ENCODE data around the gene FBXL4.
"Not testable (repeated sequence)": the region's sequence is repeated elsewhere in the genome, so short reads cannot be mapped to it uniquely, and the experiment has no call there.

The FBXL4 gene

DNA sequence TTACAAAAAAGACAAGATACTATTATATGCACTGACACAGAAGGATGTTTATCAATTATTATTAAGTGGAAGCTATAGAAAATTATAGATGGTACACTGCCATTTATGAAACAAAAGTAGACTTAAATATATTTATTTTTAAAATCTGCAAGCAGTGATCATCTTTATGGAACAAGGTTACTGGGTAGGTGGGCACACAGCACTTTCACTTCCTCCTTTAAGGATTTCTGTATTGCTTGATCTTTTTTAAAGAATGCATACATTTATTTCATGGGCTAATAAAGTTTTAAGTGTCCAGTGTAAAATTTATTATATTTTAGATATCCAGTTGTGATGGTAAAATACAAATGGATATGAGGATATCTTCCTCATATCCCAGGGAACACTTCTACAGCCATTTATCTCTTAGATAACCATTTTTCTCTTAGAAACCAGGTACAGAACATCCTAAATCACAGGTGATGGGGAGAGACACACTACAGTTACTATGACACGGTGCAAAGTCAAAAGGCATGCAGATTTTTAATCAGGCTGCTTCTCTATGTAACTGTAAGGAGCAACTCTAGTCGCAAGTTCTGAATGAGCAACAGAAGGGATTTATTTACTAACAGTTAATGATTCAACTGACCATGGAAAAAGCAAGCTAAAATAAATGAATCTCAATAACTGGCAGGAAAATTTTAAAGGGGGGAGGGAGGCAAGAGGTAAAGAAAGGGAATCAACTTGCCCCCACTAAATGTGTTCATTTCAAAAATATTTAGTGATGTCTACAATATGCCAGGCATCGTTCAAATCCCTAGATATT, 2.2 kb downstream of the FBXL4 start:
- FAIRE-seq, result no peak

DNA sequence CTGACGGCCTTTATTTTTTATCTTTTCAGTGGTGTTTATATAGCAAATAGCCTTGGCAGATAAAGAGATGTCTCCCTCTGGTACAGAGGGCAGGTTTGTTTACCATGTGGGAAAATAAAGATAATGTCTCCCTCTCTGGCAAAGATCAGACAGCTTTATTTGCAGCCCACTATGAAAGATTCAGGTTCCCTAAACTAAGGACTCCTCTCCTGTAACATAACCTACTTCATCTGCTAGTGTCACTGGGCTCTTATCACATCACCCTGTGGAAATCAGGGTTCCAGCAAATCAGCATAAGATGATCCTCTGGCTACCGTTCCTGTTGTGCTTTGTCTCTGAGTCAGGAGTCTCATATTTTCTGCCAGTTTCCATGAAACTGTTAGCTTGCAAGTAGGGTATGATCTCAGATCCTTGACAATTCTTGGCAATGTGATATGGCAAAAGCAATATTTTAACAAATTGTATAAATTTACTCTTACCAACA, 3.1 kb downstream of the FBXL4 start:
- no peak for FAIRE-seq

DNA sequence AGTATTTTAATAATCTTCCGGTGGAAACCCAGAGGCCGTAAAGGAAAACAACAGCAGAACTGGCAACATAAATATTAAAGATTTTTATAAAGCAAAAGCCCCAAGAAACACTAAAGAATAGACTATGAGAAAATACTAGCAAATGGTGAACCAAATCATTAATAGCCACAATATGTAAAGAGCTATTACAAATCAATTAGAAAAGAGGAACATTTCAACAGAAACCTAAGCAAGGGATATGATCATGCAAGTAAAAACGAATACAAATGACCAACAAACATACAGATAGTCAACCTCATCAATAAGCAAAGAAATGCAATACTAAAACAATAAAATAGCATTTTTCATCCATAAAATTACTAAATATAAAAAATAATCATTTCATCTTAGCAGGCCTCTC, 3.6 kb downstream of the FBXL4 start:
- FAIRE-seq, result no peak

DNA sequence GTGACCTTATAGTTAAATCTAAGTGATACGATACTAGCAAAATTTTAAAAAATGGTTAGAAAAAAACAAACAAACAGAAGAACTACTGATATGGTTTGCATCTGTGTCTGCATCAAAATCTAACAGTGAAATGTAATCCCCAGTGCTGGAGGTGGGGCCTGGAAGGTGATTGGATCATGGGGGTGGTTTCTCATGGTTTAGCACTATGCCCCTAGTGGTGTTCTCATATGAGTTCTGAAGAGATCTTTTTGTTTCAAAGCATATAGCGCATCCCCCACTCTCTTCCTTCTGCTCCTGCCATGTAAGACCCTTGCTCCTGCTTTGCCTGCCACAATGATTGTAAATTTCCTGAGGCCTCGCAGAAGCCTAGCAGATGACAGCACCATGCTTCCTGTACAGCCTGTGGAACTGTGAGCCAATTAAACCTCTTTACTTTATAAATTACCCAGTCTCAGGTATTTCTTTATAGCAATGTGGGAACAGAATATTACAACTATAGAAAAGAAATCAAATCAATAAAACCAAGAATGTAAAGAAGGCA, 5.4 kb downstream of the FBXL4 start:
- no peak for FAIRE-seq

DNA sequence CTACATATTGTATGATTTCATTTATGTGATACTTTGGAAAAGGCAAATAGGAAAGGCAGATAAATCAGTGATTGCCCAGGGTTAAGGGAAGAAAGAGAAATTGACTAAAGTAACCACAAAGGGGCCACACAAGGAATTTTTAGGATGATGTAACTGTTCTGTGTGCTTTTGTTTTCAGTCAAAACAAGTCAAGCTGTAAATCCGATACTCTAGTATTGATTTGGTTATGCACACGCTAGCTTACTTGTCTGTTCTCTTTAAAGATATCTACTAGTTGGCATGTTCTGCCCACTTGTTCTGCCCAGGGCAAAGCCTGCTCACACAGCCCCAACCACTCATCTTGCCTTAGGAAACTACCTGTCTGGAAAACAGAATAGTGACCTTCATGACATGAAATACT, 6.4 kb downstream of the FBXL4 start:
- no peak for FAIRE-seq

DNA sequence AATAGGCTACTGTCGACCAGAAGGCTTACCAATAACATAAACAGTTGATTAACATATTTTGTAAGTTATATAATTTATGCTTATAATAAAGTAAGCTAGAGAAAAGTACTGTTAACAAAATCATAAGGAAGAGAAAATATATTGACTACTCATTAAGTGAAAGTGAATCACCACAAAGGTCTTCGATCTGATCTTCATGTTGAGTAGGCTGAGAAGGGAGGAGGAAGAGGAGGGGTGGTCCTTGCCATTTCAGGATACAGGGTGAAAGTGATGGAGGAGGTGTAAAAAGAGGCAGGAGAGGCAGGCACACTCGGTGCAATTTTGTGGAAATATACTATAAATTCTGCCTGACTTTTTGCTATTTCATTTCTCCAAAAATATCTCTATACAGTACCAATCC, 10.4 kb downstream of the FBXL4 start:
- no peak for FAIRE-seq

DNA sequence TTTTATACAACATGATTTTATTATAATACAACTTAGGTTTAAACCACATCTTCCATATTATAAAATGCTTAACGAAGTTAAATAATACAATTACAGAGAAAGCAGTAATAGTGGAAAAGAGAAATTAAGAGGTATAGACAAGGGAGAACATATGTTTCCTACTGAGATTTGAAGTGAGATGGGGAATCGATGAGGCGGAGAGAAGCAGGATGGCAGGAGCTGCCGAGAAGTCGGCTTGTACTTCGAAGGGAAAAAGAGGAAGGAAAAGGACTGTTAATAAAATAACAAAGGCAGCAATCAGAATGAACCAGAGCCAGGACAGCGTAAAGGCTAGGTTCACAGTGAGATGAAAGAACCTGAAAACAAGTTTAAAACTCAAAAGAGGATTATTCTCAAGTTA, 15.4 kb downstream of the FBXL4 start:
- FAIRE-seq, result no peak

DNA sequence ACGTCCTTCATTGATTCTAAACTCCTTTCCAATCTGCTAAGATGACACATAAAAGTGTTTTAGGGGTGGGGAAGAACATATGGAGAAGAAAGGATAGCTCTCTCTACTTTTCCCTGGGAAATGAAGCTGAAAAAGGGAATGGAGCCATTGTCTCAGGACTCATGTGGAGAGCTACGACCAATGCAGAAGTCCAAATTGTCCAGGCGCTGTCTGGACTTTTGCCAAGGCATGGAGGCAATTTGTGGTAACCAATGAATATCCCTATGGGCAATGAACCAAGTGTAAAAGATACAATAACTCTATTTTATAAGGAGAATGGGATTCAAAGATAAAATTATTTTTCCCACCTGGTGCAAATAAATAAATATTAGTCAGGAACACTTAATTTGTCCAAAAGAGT, 16.1 kb downstream of the FBXL4 start:
- no peak for FAIRE-seq

DNA sequence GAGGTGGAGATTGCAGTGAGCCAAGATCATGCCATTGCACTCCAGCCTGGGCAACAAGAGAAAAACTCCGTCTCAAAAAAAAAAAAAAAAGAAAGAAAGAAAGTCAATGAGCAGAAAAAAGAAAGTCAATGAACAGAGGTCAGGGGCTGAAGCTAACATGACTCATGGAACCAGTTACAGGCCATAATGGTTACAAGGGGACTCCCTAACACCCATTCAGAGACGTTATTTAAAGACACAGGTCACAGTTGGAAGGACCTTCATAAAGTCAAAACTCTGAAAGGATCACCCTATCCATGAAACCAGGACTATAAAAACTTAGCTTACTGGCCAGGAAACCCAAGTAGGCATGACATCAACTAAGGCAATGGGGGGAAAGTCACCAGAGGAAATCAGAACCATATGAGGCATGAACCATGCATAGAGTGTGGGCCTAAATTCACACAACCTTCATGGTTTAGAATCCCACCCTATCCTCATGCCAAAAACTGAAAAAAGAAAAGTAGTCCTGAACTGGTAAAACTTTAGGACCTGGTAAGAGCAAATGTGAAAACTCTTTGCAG, 18.2 kb downstream of the FBXL4 start:
- FAIRE-seq, result no peak

DNA sequence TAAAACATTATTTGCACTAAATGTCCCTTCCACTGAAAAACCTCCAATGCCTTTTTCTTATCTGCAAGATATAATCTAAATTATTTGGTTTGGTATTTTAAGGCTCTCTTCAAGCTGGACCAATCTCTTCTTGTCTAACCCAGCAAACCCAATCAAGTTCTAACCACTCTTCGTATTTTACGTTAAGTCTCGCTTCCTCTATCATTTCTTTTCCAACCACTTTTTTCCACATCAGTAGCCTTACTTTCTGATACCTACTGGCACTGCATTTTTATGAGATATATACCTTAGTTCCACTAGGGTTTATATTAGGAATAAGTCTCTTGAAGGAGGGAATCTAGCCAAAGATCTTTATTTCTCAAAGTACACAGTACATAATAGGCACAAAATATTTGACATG, 19.1 kb downstream of the FBXL4 start:
- no peak for FAIRE-seq

DNA sequence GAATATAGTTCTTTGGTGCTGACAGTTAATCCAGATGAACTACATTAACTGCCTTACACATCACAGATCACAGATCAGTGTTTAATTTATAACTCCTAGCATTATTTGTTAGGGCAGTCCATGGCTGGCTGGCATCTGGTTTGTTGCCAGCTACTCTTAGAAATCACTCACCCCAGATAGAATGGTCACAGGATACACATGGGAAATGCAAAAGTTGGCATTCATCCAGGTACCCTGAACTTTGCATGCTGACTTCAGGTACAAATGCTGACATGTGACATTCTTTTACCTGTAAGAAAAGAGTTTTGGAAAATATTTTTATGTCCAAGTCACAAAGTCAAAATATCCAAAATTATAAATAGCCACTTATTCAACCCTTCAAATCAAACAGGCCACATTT, 20.2 kb downstream of the FBXL4 start:
- FAIRE-seq, result no peak

DNA sequence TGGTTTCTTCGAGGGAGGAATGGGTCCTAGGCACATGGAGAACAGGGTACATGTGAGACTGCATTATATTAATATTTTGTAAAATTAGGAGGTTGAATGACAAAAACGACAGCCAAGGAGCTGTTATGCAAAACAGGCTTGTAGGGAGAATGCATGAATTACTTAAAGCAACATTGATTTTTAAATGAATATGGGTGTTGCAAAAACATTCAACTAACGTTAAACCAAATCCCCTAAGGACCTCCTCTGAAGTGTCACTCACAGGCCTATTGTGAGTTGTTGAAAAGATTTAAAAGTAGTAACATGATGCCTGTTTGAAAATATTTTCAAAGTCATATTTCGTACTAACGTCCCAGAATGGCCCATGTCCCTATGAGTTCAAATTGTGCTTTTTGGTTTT, 21.9 kb downstream of the FBXL4 start:
- no peak for FAIRE-seq

DNA sequence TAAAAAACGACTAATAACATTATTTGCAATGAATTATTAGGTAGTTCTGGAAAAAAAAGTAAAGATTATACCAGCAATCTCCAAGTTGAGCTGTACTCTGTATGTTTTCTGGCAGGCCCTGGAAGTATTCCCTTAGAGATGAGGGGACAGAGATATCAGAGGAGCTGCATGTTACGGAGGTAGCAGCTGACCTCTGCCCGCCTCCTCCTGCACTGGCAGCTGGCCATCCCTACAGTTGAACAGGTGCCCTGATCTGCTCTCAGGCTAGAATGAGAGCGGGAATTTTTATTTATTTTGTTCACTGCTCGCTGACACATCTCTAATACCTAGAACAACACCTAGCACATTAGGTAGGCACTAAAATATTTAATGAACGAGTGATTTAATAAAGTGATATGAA, 23.1 kb downstream of the FBXL4 start:
- no peak for FAIRE-seq

DNA sequence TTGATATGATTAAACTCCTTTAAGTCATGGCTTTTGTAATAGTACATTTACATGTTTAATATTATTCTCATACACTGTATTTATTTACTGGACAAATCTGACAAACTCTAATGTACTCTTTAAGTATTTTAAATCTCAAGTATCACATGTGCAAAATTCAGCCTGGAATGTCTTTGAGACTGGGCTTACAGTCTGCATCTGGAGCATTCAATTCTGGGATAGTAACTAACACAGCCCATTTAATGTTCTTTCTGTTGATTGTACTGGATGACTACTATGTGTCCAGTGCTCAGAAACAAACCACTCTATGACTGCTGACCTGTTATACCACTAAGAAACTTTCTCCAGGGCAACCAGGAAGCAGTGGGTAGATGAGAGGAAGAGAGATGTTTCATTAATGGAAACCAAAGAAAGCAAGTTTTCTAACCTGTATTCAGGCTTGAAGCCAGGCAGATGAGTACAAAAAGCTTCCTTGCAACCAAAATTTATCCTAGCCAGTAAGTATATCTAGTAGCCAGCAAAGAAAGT, 26.8 kb downstream of the FBXL4 start:
- FAIRE-seq, result no peak

DNA sequence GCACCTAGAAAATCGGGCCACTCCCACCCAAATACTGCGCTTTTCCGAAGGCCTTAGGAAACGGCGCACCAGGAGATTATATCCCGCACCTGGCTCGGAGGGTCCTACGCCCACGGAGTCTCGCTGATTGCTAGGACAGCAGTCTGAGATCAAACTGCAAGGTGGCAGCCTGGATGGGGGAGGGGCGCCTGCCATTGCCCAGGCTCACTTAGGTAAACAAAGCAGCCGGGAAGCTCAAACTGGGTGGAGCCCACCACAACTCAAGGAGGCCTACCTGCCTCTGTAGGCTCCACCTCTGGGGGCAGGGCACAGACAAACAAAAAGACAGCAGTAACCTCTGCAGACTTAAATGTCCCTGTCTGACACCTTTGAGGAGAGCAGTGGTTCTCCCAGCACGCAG, 36.8 kb downstream of the FBXL4 start:
- not testable (repeated sequence) for FAIRE-seq

DNA sequence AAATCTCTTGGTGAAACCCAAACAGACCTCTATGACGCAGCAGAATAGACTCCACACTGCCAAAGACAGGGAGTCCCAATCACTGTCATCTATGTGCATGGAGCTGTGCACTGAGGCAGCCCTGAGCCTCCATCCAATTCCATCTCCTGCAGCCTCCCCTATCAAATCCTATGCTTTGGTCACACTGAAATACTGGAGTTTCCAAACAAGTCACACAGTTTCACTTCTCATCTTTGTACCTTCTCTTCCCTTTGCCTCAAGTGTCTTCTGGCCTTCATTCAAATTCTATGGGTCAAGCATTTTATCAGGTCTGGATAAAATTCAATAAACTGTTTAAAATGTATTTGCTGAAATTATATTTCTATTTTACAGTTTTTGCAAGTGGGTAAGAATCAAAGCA, 38.5 kb downstream of the FBXL4 start:
- no peak for FAIRE-seq

DNA sequence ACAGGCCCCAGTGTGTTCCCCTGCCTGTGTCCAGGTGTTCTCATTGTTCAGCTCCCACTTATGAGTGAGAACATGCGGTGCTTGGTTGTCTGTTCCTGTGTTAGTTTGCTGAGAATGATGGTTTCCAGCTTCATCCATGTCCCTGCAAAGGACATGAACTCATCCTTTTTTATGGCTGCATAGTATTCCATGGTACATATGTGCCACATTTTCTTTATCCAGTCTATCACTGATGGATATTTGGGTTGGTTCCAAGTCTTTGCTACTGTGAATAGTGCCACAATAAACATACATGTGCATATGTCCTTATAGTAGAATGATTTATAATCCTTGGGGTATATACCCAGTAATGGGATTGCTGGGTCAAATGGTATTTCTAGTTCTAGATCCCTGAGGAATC, 41.4 kb downstream of the FBXL4 start:
- not testable (repeated sequence) for FAIRE-seq

DNA sequence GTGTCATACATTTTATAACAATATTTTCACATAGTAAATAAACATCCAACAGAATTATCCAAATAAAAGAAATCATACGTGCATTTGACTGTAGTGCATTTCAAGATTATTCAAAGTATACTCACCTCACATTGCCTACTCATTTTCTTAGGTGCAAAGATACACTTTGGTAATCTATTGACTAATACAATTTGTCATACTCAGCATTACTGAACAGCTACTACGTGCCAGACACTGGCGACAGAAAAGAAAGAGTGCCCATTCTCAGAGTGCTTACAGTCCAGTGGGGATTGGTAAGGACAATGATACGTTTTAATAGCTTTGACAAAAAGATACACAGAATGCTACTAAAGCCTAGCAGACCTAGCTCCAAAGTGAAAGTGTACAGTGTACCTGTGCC, 42.0 kb downstream of the FBXL4 start:
- no peak for FAIRE-seq

DNA sequence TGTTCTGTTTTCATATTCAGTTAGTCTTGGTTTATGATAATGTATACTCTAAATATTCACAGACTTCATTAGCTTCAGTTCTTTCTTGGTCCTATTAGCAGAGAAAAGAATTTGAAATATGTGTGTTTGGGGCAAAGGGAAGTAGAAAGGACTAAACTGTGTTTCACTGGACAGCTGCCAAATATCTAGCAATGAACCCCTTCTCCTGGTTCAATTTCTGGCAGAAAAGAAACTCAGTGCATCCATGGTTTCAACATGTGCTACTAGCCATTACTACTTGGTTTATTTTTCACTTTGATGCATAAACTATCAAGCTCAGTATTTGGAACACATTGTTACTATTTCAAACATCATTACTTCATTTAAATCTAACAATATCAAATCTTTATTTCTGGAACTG, 43.6 kb downstream of the FBXL4 start:
- FAIRE-seq, result no peak

DNA sequence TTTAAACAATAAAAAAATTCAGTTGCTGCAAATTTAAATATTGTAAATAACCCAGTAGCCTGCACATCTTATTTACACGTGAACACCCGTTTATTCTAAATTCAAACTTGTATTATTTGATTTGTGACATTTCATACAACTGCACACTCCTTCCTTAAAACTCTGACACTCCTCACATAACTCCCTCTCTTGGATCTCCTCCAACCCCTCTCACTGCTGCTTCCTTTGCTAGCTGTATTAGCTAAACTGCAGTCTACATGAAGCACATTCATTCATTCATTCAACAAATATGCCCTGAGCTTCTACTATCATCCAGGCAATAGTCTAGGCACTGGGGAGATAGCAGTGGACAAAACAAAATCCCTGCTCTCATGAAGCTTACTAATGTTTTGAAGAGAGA, 47.0 kb downstream of the FBXL4 start:
- FAIRE-seq, result no peak

DNA sequence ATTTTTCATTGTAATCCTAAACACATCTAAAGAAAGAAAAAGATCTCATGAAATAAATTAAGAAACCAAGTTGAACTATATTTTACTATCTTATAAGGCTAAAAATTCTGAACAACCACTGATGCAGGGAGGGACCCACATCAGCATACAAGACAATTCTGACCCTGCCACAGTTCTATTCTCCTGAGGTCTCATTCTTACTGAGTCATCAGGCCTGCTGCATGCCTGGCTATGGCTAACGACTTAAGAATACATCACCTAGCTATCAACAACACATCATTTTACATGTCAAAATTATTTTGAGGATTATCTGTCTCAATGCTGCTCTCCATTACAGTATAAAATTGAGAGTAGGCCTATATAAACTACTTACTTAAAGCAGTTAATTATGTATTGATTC, 52.9 kb downstream of the FBXL4 start:
- FAIRE-seq, result no peak

DNA sequence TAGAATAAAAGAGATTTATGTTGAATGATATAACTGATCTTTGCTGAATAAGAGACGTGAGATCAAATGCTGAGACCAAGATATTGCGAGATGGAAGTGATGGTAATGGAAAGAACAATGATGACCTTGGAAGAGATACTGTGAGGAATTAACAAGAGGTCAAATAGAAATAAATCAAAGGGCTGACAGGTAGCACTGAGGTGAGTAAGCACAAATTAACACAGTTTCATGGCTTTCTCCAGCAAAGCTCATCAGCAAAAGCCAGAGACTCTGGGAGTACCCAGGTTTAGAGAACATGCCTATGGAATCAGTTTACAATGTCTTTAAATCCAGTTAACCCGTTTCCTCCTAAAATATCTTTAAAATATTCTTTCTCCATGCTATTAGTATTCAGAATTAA, 60.1 kb downstream of the FBXL4 start:
- FAIRE-seq, result no peak

DNA sequence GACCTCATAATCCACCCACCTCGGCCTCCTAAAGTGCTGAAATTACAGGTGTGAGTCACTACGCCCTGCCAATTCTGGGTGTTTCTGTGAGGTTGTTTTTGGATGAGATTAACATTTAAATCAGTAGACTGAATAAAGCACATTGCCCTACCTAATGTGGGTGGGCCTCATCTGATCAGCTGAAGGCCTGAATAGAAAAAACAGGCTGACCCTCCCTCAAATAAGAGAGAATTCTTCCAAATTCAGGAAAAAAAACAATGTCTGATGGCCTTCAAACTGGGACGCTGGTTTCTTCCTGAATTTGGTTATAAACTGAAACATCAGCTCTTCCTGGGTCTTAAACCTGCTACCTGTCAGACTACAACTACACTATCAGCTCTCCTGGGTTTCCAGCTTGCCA, 62.4 kb downstream of the FBXL4 start:
- no peak for FAIRE-seq

DNA sequence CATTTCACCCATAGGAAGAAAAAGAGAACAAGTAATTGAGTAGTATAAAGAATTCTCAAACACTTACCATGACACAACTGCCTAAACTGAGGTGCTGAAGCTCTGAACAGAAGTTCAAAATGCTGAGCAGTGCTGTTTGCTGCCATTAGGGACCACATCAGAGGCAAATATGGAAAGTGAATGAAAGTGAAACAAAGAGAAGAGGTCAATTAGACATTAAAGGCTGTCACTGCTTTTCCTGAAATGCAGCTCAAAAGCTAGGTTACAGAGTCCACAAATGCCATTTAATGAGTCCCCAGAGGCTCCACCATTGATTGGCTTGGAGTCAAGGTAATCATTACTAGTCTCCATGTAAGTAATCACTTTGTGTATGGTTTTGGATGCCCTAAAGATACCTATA, 67.3 kb downstream of the FBXL4 start:
- FAIRE-seq, result no peak
